ENCODE results near the gene CLEC4D. TPM values are rescaled to one million over a fixed set of nuclear protein-coding genes. Genes with fewer than 3 reads are reported as not detected.

CLEC4D gene
- total and polyA plus RNA-seq, 2 experiments from 2014 or later, result not detected

DNA sequence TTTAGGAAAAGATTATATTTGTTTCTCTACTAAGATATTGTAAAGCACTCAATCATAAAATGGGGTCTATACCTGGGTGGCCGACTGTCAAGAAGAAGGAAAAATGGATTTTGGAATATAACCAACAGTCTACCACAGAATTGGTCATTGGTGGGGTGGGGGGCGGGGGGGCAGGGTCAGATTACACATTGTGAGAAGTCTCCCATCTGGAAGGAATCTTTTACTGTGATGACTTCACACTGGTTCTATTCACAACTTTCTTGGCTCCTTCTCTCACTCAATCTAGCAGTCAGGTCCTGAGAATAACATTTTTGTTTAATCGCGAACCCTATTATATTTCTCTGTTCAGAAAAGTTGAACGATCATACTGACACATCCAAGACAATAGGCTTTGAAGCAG, 36.1 kb downstream of the CLEC4D start:
- TF ChIP-seq EZH2phosphoT487 (IDR thresholded peaks at IDR 0.05; ENCODE audit: insufficient read depth, low read depth) (no peak), EZH2 (IDR thresholded peaks at IDR 0.05; ENCODE audit: insufficient read depth, poor library complexity, severe bottlenecking) (no peak)
- WGBS, 2 experiments (ENCODE audit: low coverage in 1 of 2, low lambda C conversion rate in 2 of 2, missing lambda C conversion rate in 2 of 2), result 65 to 66% methylated on average over 5 of the region's 5 CpGs
- Histone ChIP-seq H3K4me3 (no peak overlapping the region), H3K9me2 (ENCODE audit: insufficient read depth) (no peaks in the 10 kb centered on the region), H3K36me3 (ENCODE audit: low read depth) (no peaks in the 10 kb centered on the region), H4K20me1 (ENCODE audit: insufficient read depth) (no peaks in the 10 kb centered on the region), H3F3A (ENCODE audit: insufficient read depth) (no peaks in the 10 kb centered on the region), H3K4me2 (ENCODE audit: unreplicated experiment) (no peak overlapping the region), H3K27ac (no peak overlapping the region), H3K4me1 (ENCODE audit: insufficient read depth) (no peaks in the 10 kb centered on the region), H3K79me2 (ENCODE audit: insufficient read depth) (no peaks in the 10 kb centered on the region), H3K9ac (no peak overlapping the region), H2AFZ (no peak overlapping the region), H3K27me3 (replicated peaks; ENCODE audit: insufficient read depth) (no peaks in the 10 kb centered on the region; the same call in 1 of the 2 replicates), H3K9me3 (ENCODE audit: low read depth) (no peaks in the 10 kb centered on the region)
- in situ Hi-C loops (cut with MboI), result no loop called here
- peak; percentile 32 for DNase-seq

DNA sequence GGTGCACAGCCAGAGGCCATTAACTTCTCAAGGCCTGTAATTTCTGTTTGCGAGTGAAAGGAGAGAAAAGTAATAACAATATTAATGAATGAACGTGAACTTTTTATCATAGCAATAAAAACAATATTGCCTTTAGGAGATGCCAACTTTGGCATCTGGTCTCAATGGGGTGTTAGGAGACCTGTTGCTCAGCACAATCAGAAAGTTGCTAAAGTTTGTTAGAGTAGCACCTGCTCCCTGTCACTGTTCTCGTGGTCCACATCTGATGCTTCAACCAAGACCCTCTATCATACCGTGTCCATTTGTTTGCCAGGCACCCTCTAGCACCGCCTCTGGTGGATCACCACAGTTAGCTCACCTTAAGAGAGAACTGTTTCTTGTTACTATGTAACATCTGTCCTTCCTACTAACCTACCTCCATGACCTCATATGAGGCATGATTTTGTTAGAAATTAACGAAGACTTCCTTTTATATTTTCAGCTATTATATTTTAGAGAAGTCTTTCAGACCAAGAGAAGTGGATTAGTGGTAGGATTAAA, 39.9 kb downstream of the CLEC4D start:
- H3K9ac ChIP-seq, result no peak overlapping the region
- no peak overlapping the region for H3K4me3 ChIP-seq
- no peaks in the 10 kb centered on the region for H4K20me1 ChIP-seq (ENCODE audit: insufficient read depth)
- H3K36me3 ChIP-seq (ENCODE audit: low read depth), result no peaks in the 10 kb centered on the region
- H3K9me3 ChIP-seq (ENCODE audit: low read depth), result no peaks in the 10 kb centered on the region
- in situ Hi-C loops (cut with MboI), result no loop called here
- no peak overlapping the region for H3K4me2 ChIP-seq (ENCODE audit: unreplicated experiment)
- DNase-seq, result no peak
- H3F3A ChIP-seq (ENCODE audit: insufficient read depth), result no peaks in the 10 kb centered on the region
- H3K27ac ChIP-seq, result no peak overlapping the region
- H3K79me2 ChIP-seq (ENCODE audit: insufficient read depth), result no peaks in the 10 kb centered on the region
- no peaks in the 10 kb centered on the region for H3K9me2 ChIP-seq (ENCODE audit: insufficient read depth)
- 26 to 31% methylated on average over 6 of the region's 6 CpGs for WGBS, 2 experiments (ENCODE audit: low coverage in 1 of 2, low lambda C conversion rate in 2 of 2, missing lambda C conversion rate in 2 of 2)
- H3K4me1 ChIP-seq (ENCODE audit: insufficient read depth), result no peaks in the 10 kb centered on the region
- no peak overlapping the region for H2AFZ ChIP-seq
- no peak for TF ChIP-seq EZH2 (IDR thresholded peaks at IDR 0.05; ENCODE audit: insufficient read depth, poor library complexity, severe bottlenecking)
- TF ChIP-seq EZH2phosphoT487 (IDR thresholded peaks at IDR 0.05; ENCODE audit: insufficient read depth, low read depth), result no peak
- no peaks in the 10 kb centered on the region for H3K27me3 ChIP-seq (replicated peaks; ENCODE audit: insufficient read depth)

DNA sequence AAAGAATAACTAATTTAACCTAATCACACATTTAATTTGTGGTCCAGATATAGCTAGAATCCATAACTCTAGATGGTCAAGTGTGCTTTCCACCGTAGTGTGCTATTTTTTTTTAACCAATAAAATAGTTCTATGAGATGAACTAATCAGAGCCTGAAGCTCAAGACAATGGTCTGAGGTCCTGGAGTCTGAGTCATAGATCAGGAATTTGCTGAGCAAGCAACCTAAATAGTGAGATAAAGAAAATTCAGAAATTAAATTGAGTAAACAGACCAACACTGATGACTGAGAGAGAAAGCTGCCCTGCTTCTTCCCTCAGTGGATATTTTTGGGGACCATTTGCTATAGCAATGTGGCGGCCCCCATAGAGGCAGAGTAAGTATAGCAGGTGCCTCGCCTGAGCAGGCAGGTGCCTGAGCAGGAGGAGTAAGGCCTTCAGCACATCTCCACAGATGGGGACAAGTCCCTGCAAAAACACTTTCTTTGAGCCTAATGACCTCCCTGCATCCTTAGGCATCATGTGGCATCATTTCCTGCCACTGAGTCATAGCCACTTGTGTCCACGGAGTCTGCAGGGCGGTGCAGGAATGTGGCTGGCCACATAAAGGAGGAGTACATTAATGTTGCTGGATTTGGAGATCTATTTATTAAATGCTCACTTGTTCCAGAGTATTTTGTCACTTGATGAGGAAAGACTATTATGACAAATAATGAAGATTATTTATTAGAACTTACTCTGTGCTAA, 41.3 kb downstream of the CLEC4D start:
- no peak overlapping the region for H3K4me3 ChIP-seq
- no peak overlapping the region for H3K4me2 ChIP-seq (ENCODE audit: unreplicated experiment)
- H3K9me2 ChIP-seq (ENCODE audit: insufficient read depth), result no peaks in the 10 kb centered on the region
- no peaks in the 10 kb centered on the region for H4K20me1 ChIP-seq (ENCODE audit: insufficient read depth)
- H3K9me3 ChIP-seq (ENCODE audit: low read depth), result no peaks in the 10 kb centered on the region
- H3F3A ChIP-seq (ENCODE audit: insufficient read depth), result no peaks in the 10 kb centered on the region
- no peaks in the 10 kb centered on the region for H3K36me3 ChIP-seq (ENCODE audit: low read depth)
- WGBS, 2 experiments (ENCODE audit: low coverage in 1 of 2, low lambda C conversion rate in 2 of 2, missing lambda C conversion rate in 2 of 2), result 65 to 67% methylated on average over 5 of the region's 5 CpGs
- H3K27me3 ChIP-seq (replicated peaks; ENCODE audit: insufficient read depth), result no peaks in the 10 kb centered on the region
- no peaks in the 10 kb centered on the region for H3K4me1 ChIP-seq (ENCODE audit: insufficient read depth)
- H3K79me2 ChIP-seq (ENCODE audit: insufficient read depth), result no peaks in the 10 kb centered on the region
- TF ChIP-seq EZH2phosphoT487 (IDR thresholded peaks at IDR 0.05; ENCODE audit: insufficient read depth, low read depth), result no peak
- TF ChIP-seq EZH2 (IDR thresholded peaks at IDR 0.05; ENCODE audit: insufficient read depth, poor library complexity, severe bottlenecking), result no peak
- H2AFZ ChIP-seq, result no peak overlapping the region
- peak; percentile 31 for DNase-seq
- H3K9ac ChIP-seq, result no peak overlapping the region
- in situ Hi-C loops (cut with MboI), result no loop called here
- H3K27ac ChIP-seq, result no peak overlapping the region

DNA sequence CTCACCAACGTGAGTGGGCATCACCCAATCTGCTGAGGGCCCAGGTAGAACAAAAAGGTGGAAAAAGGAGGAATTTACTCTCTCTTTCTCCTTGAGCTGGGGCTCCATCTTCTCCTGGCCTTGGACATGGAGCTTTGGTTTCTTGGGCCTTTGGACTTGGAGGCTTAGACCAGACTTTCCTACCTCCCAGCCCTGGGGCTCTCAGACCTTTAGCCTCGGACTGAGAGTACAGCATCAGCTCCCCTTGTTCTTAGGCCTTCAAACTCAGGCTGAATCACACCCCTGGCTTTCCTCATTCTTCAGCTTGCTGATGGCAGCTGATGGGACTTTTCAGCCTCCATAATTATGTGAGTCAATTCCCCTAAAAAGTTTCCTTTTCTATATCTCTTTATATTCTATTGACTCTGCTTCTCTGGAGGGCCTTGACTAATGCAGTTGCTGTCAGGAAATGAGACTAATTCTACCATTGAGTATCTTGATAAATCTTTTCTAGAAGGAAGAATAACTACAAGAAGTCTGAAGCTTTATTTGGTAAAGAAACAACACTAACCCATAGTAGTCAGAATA, 43.3 kb downstream of the CLEC4D start:
- H3K4me1 ChIP-seq (ENCODE audit: insufficient read depth), result no peaks in the 10 kb centered on the region
- no peak overlapping the region for H2AFZ ChIP-seq
- no peaks in the 10 kb centered on the region for H3K9me3 ChIP-seq (ENCODE audit: low read depth)
- DNase-seq, result no peak
- no peaks in the 10 kb centered on the region for H3F3A ChIP-seq (ENCODE audit: insufficient read depth)
- in situ Hi-C loops (cut with MboI), result no loop called here
- no peaks in the 10 kb centered on the region for H3K36me3 ChIP-seq (ENCODE audit: low read depth)
- 0 to 6% methylated on average over 2 of the region's 2 CpGs for WGBS, 2 experiments (ENCODE audit: low coverage in 1 of 2, low lambda C conversion rate in 2 of 2, missing lambda C conversion rate in 2 of 2)
- H3K79me2 ChIP-seq (ENCODE audit: insufficient read depth), result no peaks in the 10 kb centered on the region
- no peak overlapping the region for H3K9ac ChIP-seq
- H3K4me2 ChIP-seq (ENCODE audit: unreplicated experiment), result no peak overlapping the region
- H3K4me3 ChIP-seq, result no peak overlapping the region
- H3K27me3 ChIP-seq (replicated peaks; ENCODE audit: insufficient read depth), result no peaks in the 10 kb centered on the region
- no peak for TF ChIP-seq EZH2 (IDR thresholded peaks at IDR 0.05; ENCODE audit: insufficient read depth, poor library complexity, severe bottlenecking)
- TF ChIP-seq EZH2phosphoT487 (IDR thresholded peaks at IDR 0.05; ENCODE audit: insufficient read depth, low read depth), result no peak
- H3K27ac ChIP-seq, result no peak overlapping the region
- H3K9me2 ChIP-seq (ENCODE audit: insufficient read depth), result no peaks in the 10 kb centered on the region
- H4K20me1 ChIP-seq (ENCODE audit: insufficient read depth), result no peaks in the 10 kb centered on the region

Data from GM23248 (cell line).